ENCODE results near the gene OLFML2A.

OLFML2A gene

GRCh38 chr9:124773473-124774128, 3.3 kb upstream of the OLFML2A start:
- peaks cover 23% of the 10 kb centered on the region for H3K4me1 ChIP-seq (ENCODE audit: control insufficient read depth, insufficient read depth, low read depth, low read length)
- H2BK12ac ChIP-seq (ENCODE audit: low read length in 2 of 2): no peak overlapping the region
- H3K4me3 ChIP-seq (ENCODE audit: insufficient read depth in 1 of 2, low read depth in 1 of 2, low read length in 2 of 2): no peak overlapping the region
- no peak overlapping the region for H3K4ac ChIP-seq (ENCODE audit: low read depth in 1 of 2, low read length in 2 of 2)
- H3K27ac ChIP-seq (ENCODE audit: low read length, poor library complexity, severe bottlenecking): no peak overlapping the region
- no peak overlapping the region for H3K14ac ChIP-seq (ENCODE audit: low read length in 2 of 2)
- H4K8ac ChIP-seq (ENCODE audit: low read length): no peak overlapping the region
- no peak overlapping the region for H2BK15ac ChIP-seq (ENCODE audit: low read depth, poor library complexity, severe bottlenecking)
- no peak for DNase-seq
- H3K36me3 ChIP-seq (ENCODE audit: control insufficient read depth in 1 of 2, insufficient read depth in 2 of 2, low read depth in 1 of 2, low read length in 2 of 2): no peaks in the 10 kb centered on the region
- no peaks in the 10 kb centered on the region for H3K9me3 ChIP-seq (ENCODE audit: control insufficient read depth, low read length)
- no peak overlapping the region for H3K23ac ChIP-seq (ENCODE audit: low read length in 2 of 2)
- H3K9ac ChIP-seq (ENCODE audit: low read length): no peak overlapping the region
- H3K27me3 ChIP-seq (ENCODE audit: control insufficient read depth in 1 of 2, insufficient read depth in 1 of 2, low read length in 2 of 2): peaks cover 16 to 18% of the 10 kb centered on the region in 2 experiments
- H2AFZ ChIP-seq (ENCODE audit: low read depth, low read length): no peak overlapping the region
- no peak overlapping the region for H2AK5ac ChIP-seq (ENCODE audit: low read length, severe bottlenecking)
- no peak overlapping the region for H3K4me2 ChIP-seq (ENCODE audit: low read length, poor library complexity, severe bottlenecking)
- no peak overlapping the region for H3K18ac ChIP-seq (ENCODE audit: low read depth in 1 of 2, low read length in 2 of 2)
- no peak overlapping the region for H4K91ac ChIP-seq (ENCODE audit: low read length)
- H2BK120ac ChIP-seq (ENCODE audit: low read depth, low read length): no peak overlapping the region
- H3K79me1 ChIP-seq (replicated peaks; ENCODE audit: low read length, poor library complexity, severe bottlenecking): peaks cover 14% of the 10 kb centered on the region
- WGBS: no CpG with 5 or more reads among the region's 1 CpG
- H2BK5ac ChIP-seq (ENCODE audit: low read depth, low read length, poor library complexity, severe bottlenecking): no peak overlapping the region

- peak; percentile 83 for DNase-seq
- peaks cover 11% of the 10 kb centered on the region in 2 experiments for H3K27me3 ChIP-seq (ENCODE audit: control insufficient read depth in 1 of 2, insufficient read depth in 1 of 2, low read length in 2 of 2)
- H3K36me3 ChIP-seq (ENCODE audit: control insufficient read depth in 1 of 2, insufficient read depth in 2 of 2, low read depth in 1 of 2, low read length in 2 of 2): no peaks in the 10 kb centered on the region
- H2BK120ac ChIP-seq (ENCODE audit: low read depth, low read length): no peak overlapping the region
- H3K4me3 ChIP-seq (ENCODE audit: insufficient read depth in 1 of 2, low read depth in 1 of 2, low read length in 2 of 2): no peak overlapping the region
- no peak overlapping the region for H3K4me2 ChIP-seq (ENCODE audit: low read length, poor library complexity, severe bottlenecking)
- H3K9ac ChIP-seq (ENCODE audit: low read length): peak overlapping the region; percentile 64
- no peak overlapping the region for H2AK5ac ChIP-seq (ENCODE audit: low read length, severe bottlenecking)
- no peak overlapping the region for H3K18ac ChIP-seq (ENCODE audit: low read depth in 1 of 2, low read length in 2 of 2)
- H4K91ac ChIP-seq (ENCODE audit: low read length): peak overlapping the region; percentile 41
- H2BK5ac ChIP-seq (ENCODE audit: low read depth, low read length, poor library complexity, severe bottlenecking): no peak overlapping the region
- WGBS: 39% methylated on average over 14 of the region's 15 CpGs
- H2BK15ac ChIP-seq (ENCODE audit: low read depth, poor library complexity, severe bottlenecking): no peak overlapping the region
- no peak overlapping the region for H3K14ac ChIP-seq (ENCODE audit: low read length in 2 of 2)
- H3K9me3 ChIP-seq (ENCODE audit: control insufficient read depth, low read length): no peaks in the 10 kb centered on the region
- H3K4ac ChIP-seq (ENCODE audit: low read depth in 1 of 2, low read length in 2 of 2): no peak overlapping the region
- no peak overlapping the region for H2AFZ ChIP-seq (ENCODE audit: low read depth, low read length)
- no peak overlapping the region for H2BK12ac ChIP-seq (ENCODE audit: low read length in 2 of 2)
- H3K27ac ChIP-seq (ENCODE audit: low read length, poor library complexity, severe bottlenecking): no peak overlapping the region
- H4K8ac ChIP-seq (ENCODE audit: low read length): no peak overlapping the region
- H3K79me1 ChIP-seq (replicated peaks; ENCODE audit: low read length, poor library complexity, severe bottlenecking): peaks cover 13% of the 10 kb centered on the region
- H3K4me1 ChIP-seq (ENCODE audit: control insufficient read depth, insufficient read depth, low read depth, low read length): peaks cover 25% of the 10 kb centered on the region
- H3K23ac ChIP-seq (ENCODE audit: low read length in 2 of 2): no peak overlapping the region
Observed at GRCh38 chr9:124774129-124774978, 2.6 kb upstream of the OLFML2A start.

- Histone ChIP-seq H3K18ac (ENCODE audit: low read depth in 1 of 2, low read length in 2 of 2) (peak overlapping the region in 1 of 2 experiments; percentile 75), H4K91ac (ENCODE audit: low read length) (no peak overlapping the region), H2BK5ac (ENCODE audit: low read depth, low read length, poor library complexity, severe bottlenecking) (no peak overlapping the region), H3K4me2 (ENCODE audit: low read length, poor library complexity, severe bottlenecking) (peak overlapping the region; percentile 89), H3K9me3 (ENCODE audit: control insufficient read depth, low read length) (no peaks in the 10 kb centered on the region), H3K27ac (ENCODE audit: low read length, poor library complexity, severe bottlenecking) (no peak overlapping the region), H2AFZ (ENCODE audit: low read depth, low read length) (no peak overlapping the region), H4K8ac (ENCODE audit: low read length) (peak overlapping the region; percentile 78), H3K14ac (ENCODE audit: low read length in 2 of 2) (peak overlapping the region in 1 of 2 experiments; percentile 91), H3K4ac (ENCODE audit: low read depth in 1 of 2, low read length in 2 of 2) (peak overlapping the region in 1 of 2 experiments; percentile 24), H3K36me3 (ENCODE audit: control insufficient read depth in 1 of 2, insufficient read depth in 2 of 2, low read depth in 1 of 2, low read length in 2 of 2) (no peaks in the 10 kb centered on the region), H3K9ac (ENCODE audit: low read length) (peak overlapping the region; percentile 85), H3K23ac (ENCODE audit: low read length in 2 of 2) (peak overlapping the region in 1 of 2 experiments; percentile 89), H3K79me1 (replicated peaks; ENCODE audit: low read length, poor library complexity, severe bottlenecking) (peaks cover 11% of the 10 kb centered on the region), H2BK12ac (ENCODE audit: low read length in 2 of 2) (peak overlapping the region in 1 of 2 experiments; percentile 83), H3K27me3 (ENCODE audit: control insufficient read depth in 1 of 2, insufficient read depth in 1 of 2, low read length in 2 of 2) (no peaks in the 10 kb centered on the region), H2BK15ac (ENCODE audit: low read depth, poor library complexity, severe bottlenecking) (peak overlapping the region; percentile 2), H2BK120ac (ENCODE audit: low read depth, low read length) (no peak overlapping the region), H3K4me1 (ENCODE audit: control insufficient read depth, insufficient read depth, low read depth, low read length) (peaks cover 29% of the 10 kb centered on the region), H2AK5ac (ENCODE audit: low read length, severe bottlenecking) (peak overlapping the region; percentile 2), H3K4me3 (ENCODE audit: insufficient read depth in 1 of 2, low read depth in 1 of 2, low read length in 2 of 2) (peak overlapping the region; percentile 78 to 82)
- 44% methylated on average over 12 of the region's 12 CpGs for WGBS
- no peak for DNase-seq
Observed at GRCh38 chr9:124776618-124776953, 347 bp upstream of the OLFML2A start.
